Right lobe of liver (tissue), 4 donors: Measurements from ENCODE around the gene LCE2D.

ENCODE experiments used
- CTCF ChIP-seq, 4 donors: fragments of 200-600 bp in 3 of 4; fragments of 450-650 bp in 1 of 4; IDR thresholded peaks; one replicate each; pipeline versions ENCODE4 v1.5.1 to v1.8.0; 2016 to 2022; ENCODE audit warnings: antibody characterized with exemption in 4 of 4, mild to moderate bottlenecking in 2 of 4
- POLR2A ChIP-seq: fragments of 450-650 bp; IDR thresholded peaks from one replicate; pipeline ENCODE4 v1.6.1; 2017; ENCODE audit warnings: antibody characterized with exemption, mild to moderate bottlenecking
- donor health status: DM: no; HTN: no; CAD: no.
- donor health status: DM: no; HTN: no; CAD: no.
- donor health status: DM: no; HTN: yes; CAD: no.

GRCh38 chr1:152645146-152645545 is 18.0 kb upstream of the LCE2D start:
- TF ChIP-seq CTCF (IDR thresholded peaks at IDR 0.05) (no peak), POLR2A (no peak)
